ENCODE data around the gene SYNJ2.

The SYNJ2 gene

DNA sequence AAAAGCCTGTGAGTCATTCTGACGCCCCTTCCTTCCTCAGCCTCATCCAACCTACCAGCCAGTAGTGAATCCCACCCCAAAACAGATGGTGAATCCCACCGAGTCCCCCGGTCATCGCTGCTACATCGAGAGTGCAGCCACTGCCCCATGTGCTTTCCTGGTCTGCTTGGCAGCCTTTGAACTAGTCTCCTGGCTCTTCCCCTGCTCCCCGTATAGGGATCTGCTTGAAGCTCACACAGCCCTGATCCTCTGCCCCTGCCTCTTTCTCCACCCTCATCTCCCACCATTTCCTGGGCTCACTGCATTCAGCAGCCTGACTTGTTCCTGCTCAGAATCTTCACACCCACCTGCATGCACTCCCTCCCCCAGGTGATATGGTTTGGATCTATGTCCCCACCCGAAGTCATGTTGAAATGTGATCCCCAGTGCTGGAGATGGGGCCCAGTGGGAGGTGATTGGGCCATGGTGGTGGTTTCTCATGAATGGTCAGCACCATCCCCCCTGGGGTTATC, 14.6 kb downstream of the SYNJ2 start:
- DNase-seq (ENCODE audit: low read depth in 1 of 2, low spot score in 1 of 2): no peak

DNA sequence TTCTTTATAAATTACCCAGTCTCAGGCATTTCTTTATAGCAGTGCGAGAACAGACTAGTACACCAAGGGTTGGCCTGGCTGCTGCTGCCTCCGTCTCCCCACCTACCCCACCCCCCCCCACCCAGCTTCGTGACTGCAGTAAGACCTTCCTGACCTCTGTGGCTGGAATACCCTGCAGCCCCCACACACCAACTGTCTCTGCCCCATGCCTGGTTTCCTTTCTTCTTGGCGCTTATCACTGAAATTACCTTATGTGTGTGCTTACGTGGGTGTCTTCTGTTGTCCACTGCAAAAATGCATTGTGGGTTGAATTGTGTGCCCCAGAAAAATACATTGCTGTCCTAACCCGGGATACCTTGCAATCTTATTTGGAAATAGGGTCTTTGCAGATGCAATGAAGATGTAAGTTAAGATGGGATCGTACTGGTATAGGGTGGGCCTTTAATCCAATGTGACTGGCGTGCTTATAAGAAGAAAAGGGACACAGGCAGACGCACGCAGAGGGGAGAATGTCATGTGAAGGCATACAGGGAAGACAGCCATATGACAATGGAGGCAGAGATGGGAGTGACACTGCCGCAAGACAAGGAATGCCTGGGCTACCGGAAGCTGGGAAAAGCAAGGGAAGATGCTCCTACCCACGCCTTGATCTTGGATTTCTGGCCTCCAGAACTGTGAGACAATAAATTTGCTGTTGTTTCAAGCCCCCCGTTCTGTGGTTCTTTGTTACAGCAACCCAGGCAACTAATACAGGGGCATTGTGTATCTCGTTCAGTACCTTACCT, 15.4 kb downstream of the SYNJ2 start:
- DNase-seq (ENCODE audit: low read depth in 1 of 2, low spot score in 1 of 2): no peak

DNA sequence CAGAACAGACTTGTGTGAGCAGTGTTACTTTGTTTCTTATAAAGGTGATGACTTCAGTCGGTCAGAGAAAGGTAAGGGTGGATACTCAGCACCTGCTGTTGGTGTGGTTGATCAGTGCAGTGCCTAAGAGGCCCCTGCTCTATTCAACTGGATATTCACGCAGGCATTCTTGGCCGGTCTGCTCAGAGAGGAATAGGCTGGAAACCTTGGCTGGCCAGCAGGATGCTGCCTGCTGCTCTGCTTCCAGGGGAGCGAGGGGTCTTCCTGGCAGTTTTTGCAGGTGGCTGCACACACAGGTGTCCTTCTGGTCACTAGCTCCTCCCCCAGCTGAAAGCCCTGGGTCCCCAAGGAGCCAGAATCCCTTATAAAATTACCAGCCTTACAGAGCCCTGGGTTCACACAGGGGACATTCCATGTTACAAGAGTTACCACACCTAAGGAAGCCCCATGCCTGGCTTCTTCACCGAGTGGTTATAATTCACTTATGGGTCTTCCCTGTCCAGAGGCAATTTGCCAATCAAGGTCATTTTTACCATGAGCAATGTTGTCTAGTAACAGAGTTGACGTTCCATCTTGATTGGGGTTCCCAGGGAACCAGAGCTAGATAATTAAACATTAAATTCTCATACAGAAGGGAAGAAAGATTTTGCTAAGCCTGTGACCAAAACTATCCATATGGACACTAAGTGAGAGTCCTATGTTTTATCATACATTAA, 16.4 kb downstream of the SYNJ2 start:
- no peak for DNase-seq (ENCODE audit: low read depth in 1 of 2, low spot score in 1 of 2)

GRCh38 chr6:157998707-157999167, 17.1 kb downstream of the SYNJ2 start:
- no peak for DNase-seq (ENCODE audit: low read depth in 1 of 2, low spot score in 1 of 2)

GRCh38 chr6:157999168-158000051, 17.7 kb downstream of the SYNJ2 start:
- no peak for DNase-seq (ENCODE audit: low read depth in 1 of 2, low spot score in 1 of 2)

GRCh38 chr6:158000530-158001307, 19.1 kb downstream of the SYNJ2 start:
- no peak for DNase-seq (ENCODE audit: low read depth in 1 of 2, low spot score in 1 of 2)

GRCh38 chr6:158002249-158002950, 20.7 kb downstream of the SYNJ2 start:
- no peak for DNase-seq (ENCODE audit: low read depth in 1 of 2, low spot score in 1 of 2)

GRCh38 chr6:158002951-158003853, 21.5 kb downstream of the SYNJ2 start:
- DNase-seq (ENCODE audit: low read depth in 1 of 2, low spot score in 1 of 2): no peak

- DNase-seq (ENCODE audit: low read depth in 1 of 2, low spot score in 1 of 2): no peak
Observed at GRCh38 chr6:158003910-158004700, 22.4 kb downstream of the SYNJ2 start.

DNA sequence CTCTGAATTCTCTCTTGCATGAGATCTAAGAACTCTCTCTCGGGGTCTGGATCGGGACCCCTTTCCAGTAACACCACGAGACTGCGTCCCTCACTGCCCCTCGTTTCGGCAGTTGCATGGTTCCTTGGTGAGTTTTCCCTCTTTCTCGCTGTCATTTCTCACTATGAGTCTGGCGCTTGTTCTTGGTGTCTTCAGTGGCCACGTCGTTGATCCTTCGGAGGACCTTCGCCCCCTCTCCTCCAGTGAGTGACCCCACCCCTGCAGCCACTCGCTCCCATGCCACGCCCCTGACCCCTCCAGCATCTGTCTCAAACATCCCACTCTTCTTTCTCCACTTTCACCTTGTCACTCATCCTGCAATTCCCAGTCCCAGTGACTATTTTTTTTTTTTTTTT, 23.0 kb downstream of the SYNJ2 start:
- DNase-seq (ENCODE audit: low read depth in 1 of 2, low spot score in 1 of 2): no peak

GRCh38 chr6:158005626-158006180, 24.0 kb downstream of the SYNJ2 start:
- no peak for DNase-seq (ENCODE audit: low read depth in 1 of 2, low spot score in 1 of 2)

- no peak for DNase-seq (ENCODE audit: low read depth in 1 of 2, low spot score in 1 of 2)
Observed at GRCh38 chr6:158006331-158006730, 24.7 kb downstream of the SYNJ2 start.

- DNase-seq (ENCODE audit: low read depth in 1 of 2, low spot score in 1 of 2): no peak
Observed at GRCh38 chr6:158006821-158007570, 25.3 kb downstream of the SYNJ2 start.

DNA sequence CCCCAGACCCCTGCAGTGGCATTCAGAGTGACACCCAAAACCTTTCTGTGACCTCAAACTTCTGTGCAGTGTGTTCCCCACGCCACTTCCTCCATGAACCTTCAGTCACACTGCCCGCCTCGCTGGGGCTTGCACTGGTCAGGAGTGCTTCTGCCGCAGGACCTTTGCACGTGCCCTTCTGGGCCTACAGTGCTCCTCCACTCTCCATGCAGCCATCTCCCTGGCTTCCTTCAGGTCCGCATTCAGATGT, 27.1 kb downstream of the SYNJ2 start:
- no peak for DNase-seq (ENCODE audit: low read depth in 1 of 2, low spot score in 1 of 2)

DNA sequence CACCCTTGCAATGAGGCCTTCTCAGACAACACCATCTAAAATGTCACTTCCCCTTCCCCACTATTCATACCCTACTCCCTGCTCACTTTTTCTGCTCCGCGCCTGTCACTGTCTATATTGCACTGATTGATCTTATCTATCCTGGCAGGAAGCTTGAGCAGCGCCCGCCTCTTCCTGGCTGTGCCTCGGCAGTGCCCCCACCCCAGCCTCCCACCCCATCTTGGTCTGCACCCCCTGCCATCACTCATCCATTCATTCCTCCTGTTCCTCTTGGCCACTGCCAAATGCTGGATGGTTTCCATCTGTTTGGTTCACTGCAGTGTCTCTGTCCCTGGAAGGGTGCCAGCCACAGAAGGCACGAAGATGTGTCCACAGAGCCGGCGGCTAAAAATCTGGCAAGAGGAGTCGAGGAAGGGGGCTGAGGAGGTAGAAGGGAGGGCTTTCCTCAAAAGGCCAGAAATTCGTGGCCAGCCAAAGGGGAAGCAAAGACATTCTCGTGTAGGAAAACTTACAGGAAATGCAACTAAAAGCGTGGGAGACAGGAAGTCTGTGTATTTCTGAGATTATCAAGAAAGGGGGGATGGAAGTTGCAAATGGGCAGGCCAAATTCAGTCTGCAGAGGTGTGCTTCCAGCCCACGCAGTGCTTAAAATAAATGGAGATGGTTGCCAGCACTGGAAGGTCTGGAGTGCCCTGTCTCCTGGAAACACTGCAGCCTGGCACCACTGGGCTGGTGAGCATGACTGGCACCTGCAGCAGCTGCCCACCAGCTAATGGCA, 27.6 kb downstream of the SYNJ2 start:
- DNase-seq (ENCODE audit: low read depth in 1 of 2, low spot score in 1 of 2): no peak

DNA sequence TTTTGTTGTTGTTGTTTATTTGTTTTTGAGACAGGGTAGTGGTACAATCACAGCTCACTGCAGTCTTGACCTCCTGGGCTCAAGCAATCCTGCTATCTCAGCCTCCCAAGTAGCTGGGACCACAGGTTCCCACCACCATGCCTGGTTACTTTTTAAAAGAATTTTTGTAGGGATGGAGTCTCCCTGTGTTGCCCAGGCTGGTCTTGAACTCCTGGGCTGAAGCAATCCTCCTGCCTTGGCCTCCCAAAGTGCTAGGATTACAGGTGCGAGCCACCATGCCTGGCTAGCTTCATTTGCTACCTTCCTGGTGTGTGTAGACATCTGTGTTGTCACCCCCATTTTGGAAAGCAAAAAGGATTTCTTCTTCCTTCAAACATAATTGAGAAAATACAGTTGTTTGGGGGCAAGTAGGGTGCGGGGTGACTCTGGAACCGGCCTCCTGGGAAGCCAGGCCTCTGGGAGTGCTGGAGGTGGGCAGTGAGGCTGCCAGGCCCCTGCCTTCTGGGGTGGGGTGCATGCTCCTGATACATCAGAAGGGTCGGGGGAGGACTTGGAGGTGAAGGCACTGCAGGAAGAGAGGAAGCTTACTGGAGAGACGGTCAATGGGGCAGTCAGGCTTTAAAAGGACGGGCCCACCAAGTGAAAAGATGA, 28.4 kb downstream of the SYNJ2 start:
- DNase-seq (ENCODE audit: low read depth in 1 of 2, low spot score in 1 of 2): no peak
